NT2/D1 (cell line): ENCODE measurements around the gene RCOR1.

Source experiments
- SUZ12 ChIP-seq: IDR thresholded peaks from 2 replicates; pipeline ENCODE4 v1.6.1; 2011; ENCODE audit not compliant: insufficient read length, insufficient read depth; ENCODE audit errors: extremely low read depth
- YY1 ChIP-seq: IDR thresholded peaks from 2 replicates; pipeline ENCODE4 v1.6.1; 2011; ENCODE audit not compliant: insufficient read length, insufficient read depth
- ZNF274 ChIP-seq: IDR thresholded peaks from 2 replicates; pipeline ENCODE4 v1.6.1; 2011; ENCODE audit warnings: mild to moderate bottlenecking, low read depth, low read length

- TF ChIP-seq YY1, result no peak
- no peak for TF ChIP-seq ZNF274
- no peak for TF ChIP-seq SUZ12
Measured at GRCh38 chr14:102771144-102771543, 178.7 kb downstream of the RCOR1 start.
